HCT116 (cell line): ENCODE results near the gene PYGO2.

ENCODE experiments used
- CTCF ChIP-seq, 3 experiments: fragments of 200-600 bp in 1 of 3; sonication (generic) in 1 of 3; IDR thresholded peaks in 2 of 3; conservative IDR thresholded peaks in 1 of 3; 2 replicates each; pipeline ENCODE4 v1.5.1; 2012 to 2017; ENCODE audit warnings: low read depth in 2 of 3, low read length in 2 of 3, antibody characterized with exemption in 1 of 3, borderline replicate concordance in 1 of 3, control low read depth in 1 of 3, mild to moderate bottlenecking in 1 of 3, mixed read lengths in 1 of 3, mixed run types in 1 of 3, moderate library complexity in 1 of 3; ENCODE audit not compliant: insufficient read depth in 1 of 3
- ELF1 ChIP-seq: IDR thresholded peaks from 2 replicates; pipeline ENCODE4 v1.6.1; 2012; ENCODE audit warnings: low read depth, borderline replicate concordance
- EZH2 ChIP-seq: fragments of 200-600 bp; sonication (generic); IDR thresholded peaks from 2 replicates; pipeline ENCODE4 v1.6.1; 2017; ENCODE audit warnings: antibody characterized with exemption, mixed run types
- EZH2phosphoT487 ChIP-seq: fragments of 200-600 bp; IDR thresholded peaks from 2 replicates; pipeline ENCODE4 v1.6.1; 2018; ENCODE audit warnings: antibody characterized with exemption, borderline replicate concordance
- JUND ChIP-seq: IDR thresholded peaks from 2 replicates; pipeline ENCODE4 v1.6.1; 2012
- POLR2A ChIP-seq: IDR thresholded peaks from 2 replicates; pipeline ENCODE4 v1.7.0; 2011; ENCODE audit warnings: borderline replicate concordance; ENCODE audit not compliant: insufficient read depth, insufficient read length; ENCODE audit errors: extremely low read depth
- SRF ChIP-seq: IDR thresholded peaks from 2 replicates; pipeline ENCODE4 v1.6.1; 2012; ENCODE audit warnings: low read depth

- TF ChIP-seq CTCF (IDR thresholded peaks at IDR 0.05 in 2 of 3, conservative IDR thresholded peaks at IDR 0.05 in 1 of 3; ENCODE audit: borderline replicate concordance in 1 of 3, insufficient read depth in 1 of 3, low read depth in 2 of 3, low read length in 2 of 3) (no peak), JUND (no peak), SRF (no peak), EZH2 (no peak), EZH2phosphoT487 (no peak), POLR2A (no peak), ELF1 (no peak)
Observed at GRCh38 chr1:155007251-155007828, 45.8 kb upstream of the PYGO2 start.
